Heart left ventricle (tissue), 16 donors: ENCODE measurements around the gene DNAAF5. TPM values are rescaled to one million over a fixed set of nuclear protein-coding genes. Genes with fewer than 3 reads are reported as not detected.

Source experiments
- ATAC-seq, 4 donors: fragments of 200-7000 bp; cut with Tn5 transposase; one replicate each; pipeline ENCODE4 v1.9.1; 2020 to 2022; ENCODE audit warnings: moderate library complexity in 4 of 4, mild to moderate bottlenecking in 3 of 4, moderate number of reproducible peaks in 1 of 4
- DNase-seq, 5 donors: peaks; one replicate each; pipeline ENCODE4 v3.0.0-alpha.2; 2020
- H3K27ac ChIP-seq, 12 donors: fragments of 200-600 bp; sonication (generic) in 4 of 12; one replicate each; pipeline versions ENCODE4 v1.5.0 to v1.8.0; 2016 to 2022; ENCODE audit warnings: mild to moderate bottlenecking in 2 of 12
- H3K27me3 ChIP-seq, 9 donors: fragments of 200-600 bp; sonication (generic) in 2 of 9; one replicate each; pipeline versions ENCODE4 v1.5.1 to v1.8.0; 2016 to 2022; ENCODE audit warnings: mild to moderate bottlenecking in 3 of 9
- H3K36me3 ChIP-seq, 9 donors: fragments of 200-600 bp; sonication (generic) in 2 of 9; one replicate each; pipeline versions ENCODE4 v1.5.0 to v1.8.0; 2018 to 2022; ENCODE audit warnings: mild to moderate bottlenecking in 2 of 9
- H3K4me1 ChIP-seq, 12 donors: fragments of 200-600 bp; sonication (generic) in 4 of 12; one replicate each; pipeline versions ENCODE4 v1.5.0 to v1.8.0; 2016 to 2022; ENCODE audit warnings: mild to moderate bottlenecking in 3 of 12
- H3K4me3 ChIP-seq, 12 donors: fragments of 200-600 bp; sonication (generic) in 4 of 12; one replicate each; pipeline versions ENCODE4 v1.5.0 to v1.8.0; 2017 to 2022; ENCODE audit warnings: mild to moderate bottlenecking in 9 of 12, moderate library complexity in 4 of 12
- H3K9me3 ChIP-seq, 12 donors: fragments of 200-600 bp; sonication (generic) in 4 of 12; one replicate each; pipeline versions ENCODE4 v1.5.0 to v1.8.0; 2016 to 2022; ENCODE audit warnings: mild to moderate bottlenecking in 1 of 12
- CTCF ChIP-seq, 12 donors: fragments of 200-600 bp; sonication (generic) in 4 of 12; IDR thresholded peaks; one replicate each; pipeline versions ENCODE4 v1.5.0 to v1.8.0; 2018 to 2022; ENCODE audit warnings: antibody characterized with exemption in 12 of 12, mild to moderate bottlenecking in 5 of 12
- POLR2A ChIP-seq, 2 donors: fragments of 450-650 bp; IDR thresholded peaks; one replicate each; pipeline ENCODE4 v1.6.1; 2017; ENCODE audit warnings: antibody characterized with exemption in 2 of 2, mild to moderate bottlenecking in 2 of 2, moderate library complexity in 2 of 2
- WGBS, 4 donors: extraction: QIAGEN DNeasy Blood & Tissue Kit in 2 of 4; methylation state at CpG; one replicate each; pipeline versions ENCODE4 v1.1.5 to v1.1.7; 2013 to 2018; 5-methylcytosine and 5-hydroxymethylcytosine counted together
- intact Hi-C, 10 donors: fragments of 100-400 bp; cut with DNase I; formaldehyde crosslinking; loops; one replicate each; pipeline versions ENCODE4 v1.11.1 to v1.14.2; 2022
- polyA plus RNA-seq, 2 donors: library from polyadenylated mRNA; stranded (reverse); fragments of 200-250 nt; gene quantifications; one replicate each; pipeline ENCODE4 v1.2.3, GENCODE V29; 2013
- total RNA-seq, 9 donors: library from RNA; depleted of rRNA in 2 of 9; stranded (reverse); fragments of >200 nt in 2 of 9; fragmentation: NEBNext Ultra II Directional in 3 of 9; extraction: Animal tissue kit (Norgen Biotek cat#: 25700) in 3 of 9; gene quantifications; one replicate each; pipeline versions ENCODE4 v1.1.0 to v1.2.4, GENCODE V29; 2016 to 2023
- donor health status: ischemic (EF 13 %, LVEDD 7.1; RV severe dilation, severe dysfunction).
- donor health status: healthy with polysubstance abuse.
- donor health status: DM: no; HTN: yes; CAD: no.
- donor health status: DM: no; HTN: no; CAD: no.
- donor health status: ischemic (EF 25% LVEDD 6.9; RV normal size, moderate dysfunction).
- donor health status: ischemic (EF 25% LVEDD 5.7; RV mildly dilated, moderate dysfunction).
- donor health status: healthy.
- donor health status: DM: yes; HTN: yes; CAD: no.
- donor health status: ischemic (EF 35%, LVEDD 5.7; RV mildly dilated, moderate dysfunction).
- donor health status: nonischemic (EF 11% LVEDD 7.7; RV severe dilation, severe dysfunction).
- donor health status: DM: yes; HTN: yes; CAD: no.
- donor health status: PGD.
- donor health status: ischemic (EF 29% LVEDD 5.4; RV normal size, mild dysfunction).
- donor health status: nonischemic (EF 23%, LVEDD 6.1; RV moderate dilation, normal function).

DNAAF5 gene
- total and polyA plus RNA-seq, 11 donors, result 7.2 to 45.8 (median 23.5) TPM

- H3K4me1 ChIP-seq, result peaks cover 0 to 36% (median 23%) of the 10 kb centered on the region in 12 donors
- H3K36me3 ChIP-seq, result peaks cover 1 to 48% (median 34%) of the 10 kb centered on the region in 9 donors
- TF ChIP-seq POLR2A (IDR thresholded peaks at IDR 0.05) (no peak), CTCF (IDR thresholded peaks at IDR 0.05) (peak in 4 of 12 donors; percentile 8 to 19 (median 15))
- intact Hi-C loops, result no loop called here
- H3K4me3 ChIP-seq, result no peak overlapping the region
- no peaks in the 10 kb centered on the region for H3K9me3 ChIP-seq
- 62 to 70% (median 66%) methylated on average over 27 to 36 of the region's 36 CpGs for WGBS, 4 donors
- H3K27ac ChIP-seq, result peak overlapping the region in 7 of 12 donors; percentile 6 to 89 (median 34)
- DNase-seq (peak in 3 of 5 donors; percentile 48 to 75 (median 71)), ATAC-seq (peak; percentile 8 to 53 (median 31))
- H3K27me3 ChIP-seq, result no peaks in the 10 kb centered on the region
These were observed 42.5 kb downstream of the DNAAF5 start for GRCh38 chr7:768881-769504.

- peaks cover 0 to 36% (median 23%) of the 10 kb centered on the region in 12 donors for H3K4me1 ChIP-seq
- H3K9me3 ChIP-seq, result no peaks in the 10 kb centered on the region
- peaks cover 0 to 43% (median 26%) of the 10 kb centered on the region in 9 donors for H3K36me3 ChIP-seq
- WGBS, 4 donors, result 91 to 94% (median 93%) methylated on average over 8 to 14 of the region's 14 CpGs
- no peak for DNase-seq
- TF ChIP-seq POLR2A (IDR thresholded peaks at IDR 0.05) (no peak), CTCF (IDR thresholded peaks at IDR 0.05) (no peak)
- no peaks in the 10 kb centered on the region for H3K27me3 ChIP-seq
- no peak overlapping the region for H3K4me3 ChIP-seq
- no peak for ATAC-seq
- H3K27ac ChIP-seq, result peak overlapping the region in 6 of 12 donors; percentile 78 to 89 (median 87)
- intact Hi-C loops, result loop anchor here in 5 of 10 donors (5.0 to 10.0 kb wide), 4 partner anchors 106 to 448 kb away; partner anchors contain the start of gene PDGFA (in 3 of the 5)
These were observed 43.8 kb downstream of the DNAAF5 start for GRCh38 chr7:770336-770735.

DNA sequence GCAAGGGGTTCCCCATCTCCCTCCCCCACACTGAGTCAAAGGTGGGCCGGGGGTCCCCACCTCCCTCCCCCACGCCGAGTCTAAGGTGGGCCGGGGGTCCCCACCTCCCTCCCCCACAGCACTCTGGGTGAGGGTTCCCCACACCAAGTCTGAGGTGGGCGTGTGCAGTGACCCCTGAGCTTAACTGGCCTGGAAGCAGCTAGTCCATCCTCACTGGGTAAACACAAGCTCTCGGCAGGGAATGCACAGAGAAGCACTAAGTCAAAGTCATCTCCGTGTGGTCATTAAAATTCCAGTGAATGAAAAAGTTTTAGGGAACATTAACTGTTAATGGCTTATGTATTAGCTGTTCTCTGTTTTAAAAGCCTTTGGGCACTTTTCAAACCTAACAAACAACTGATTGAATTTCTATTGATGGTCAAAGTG is 44.3 kb downstream of the DNAAF5 start:
- DNase-seq (no peak), ATAC-seq (no peak)
- peak overlapping the region; percentile 20 to 89 (median 84) for H3K27ac ChIP-seq
- intact Hi-C loops, result loop anchor here in 5 of 10 donors (5.0 to 10.0 kb wide), 4 partner anchors 106 to 448 kb away; partner anchors contain the start of gene PDGFA (in 3 of the 5)
- H3K4me3 ChIP-seq, result peak overlapping the region in 1 of 12 donors; percentile 3
- 58 to 64% (median 60%) methylated on average over 7 of the region's 7 CpGs for WGBS, 4 donors
- TF ChIP-seq POLR2A (IDR thresholded peaks at IDR 0.05) (no peak), CTCF (IDR thresholded peaks at IDR 0.05) (no peak)
- H3K4me1 ChIP-seq, result peaks cover 0 to 36% (median 23%) of the 10 kb centered on the region in 12 donors
- no peaks in the 10 kb centered on the region for H3K27me3 ChIP-seq
- H3K9me3 ChIP-seq, result no peaks in the 10 kb centered on the region
- H3K36me3 ChIP-seq, result peaks cover 0 to 43% (median 26%) of the 10 kb centered on the region in 9 donors
